Activated CD4-positive, alpha-beta memory T cell treated with anti-CD3 and anti-CD28 coated beads, Interleukin-2, amount 10 ng/mL, durations not matched to agents 7 days and 5 days (primary cell): Measurements from ENCODE around the gene SLC4A5. TPM values are rescaled to one million over a fixed set of nuclear protein-coding genes. Genes with fewer than 3 reads are reported as not detected.
A peak's percentile ranks its signal among the peaks of the same experiment; 100 is the strongest.
"Not testable (repeated sequence)": the region's sequence is repeated elsewhere in the genome, so short reads cannot be mapped to it uniquely, and the experiment has no call there.

Source experiments
- CTCF ChIA-PET: fragments of 350-600 bp; sonication (Branson Sonifier 250); formaldehyde crosslinking; loops from one replicate; lab custom pipeline; 2021; ENCODE audit warnings: antibody characterized with exemption, inconsistent platforms; lab: Charles Lee
- POLR2A ChIA-PET: fragments of 350-600 bp; sonication (Branson Sonifier 250); formaldehyde crosslinking; loops from one replicate; lab custom pipeline; 2021; ENCODE audit warnings: antibody characterized with exemption; lab: Charles Lee
- DNase-seq: peaks from one replicate; pipeline ENCODE4 v3.0.0-alpha.2; 2020
- H3K27ac Mint-ChIP-seq: one replicate; pipeline ENCODE4 v1.8.0; 2021; ENCODE audit warnings: mild to moderate bottlenecking, mixed read lengths
- H3K27me3 Mint-ChIP-seq: one replicate; pipeline ENCODE4 v1.8.0; 2021; ENCODE audit warnings: mixed read lengths
- H3K36me3 Mint-ChIP-seq: one replicate; pipeline ENCODE4 v1.8.0; 2021; ENCODE audit warnings: low read depth, mixed read lengths
- H3K4me1 Mint-ChIP-seq: one replicate; pipeline ENCODE4 v1.8.0; 2021; ENCODE audit warnings: mixed read lengths
- H3K4me3 Mint-ChIP-seq: one replicate; pipeline ENCODE4 v1.8.0; 2021; ENCODE audit warnings: mild to moderate bottlenecking, mixed read lengths
- H3K9me3 Mint-ChIP-seq: one replicate; pipeline ENCODE4 v1.8.0; 2021; ENCODE audit warnings: mixed read lengths
- total RNA-seq, 2 experiments: library from RNA; stranded (reverse); gene quantifications; one replicate each; pipeline ENCODE4 v1.2.3, GENCODE V29; 2021

SLC4A5 gene
- total RNA-seq, 2 experiments from 2014 or later: 2.5 to 3.4 TPM

DNA sequence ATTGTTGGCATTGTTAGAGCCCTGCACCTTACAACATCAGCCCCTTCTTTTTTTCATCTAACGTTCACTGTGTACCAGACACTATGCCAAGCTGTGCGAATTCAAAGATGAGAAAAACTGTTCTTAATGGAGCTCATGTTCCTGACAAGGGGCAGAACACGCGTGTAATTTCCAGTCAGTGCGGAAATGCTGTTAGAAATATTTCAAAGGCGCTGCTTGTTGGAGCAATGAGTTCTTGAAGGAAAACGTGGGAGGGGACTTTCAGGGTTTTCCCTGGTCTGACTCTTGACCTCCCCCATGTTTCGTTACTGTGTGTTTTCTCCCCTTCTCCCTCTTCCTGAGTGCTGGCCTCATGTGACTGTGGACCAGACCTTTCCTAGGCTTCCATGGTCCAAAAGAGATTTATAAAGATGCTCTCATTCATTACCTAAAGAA lies 143.3 kb downstream of the SLC4A5 start:
- no peaks in the 10 kb centered on the region for H3K27me3 Mint-ChIP-seq
- no peak for DNase-seq
- CTCF ChIA-PET: interaction anchor here (0.6 to 7.2 kb wide), 8 partner anchors 17 to 388 kb away, joined by 3 to 100 read pairs (median 4); partner anchors contain the start of gene MOB1A
- peaks cover 64% of the 10 kb centered on the region for H3K4me1 Mint-ChIP-seq
- peak overlapping the region; percentile 100 for H3K27ac Mint-ChIP-seq
- POLR2A ChIA-PET: interaction anchor here (0.6 to 11.4 kb wide), 17 partner anchors 7 to 463 kb away, joined by 3 to 262 read pairs (median 8); partner anchors contain the start of genes BOLA3, CCDC142, MOB1A and STAMBP
- H3K9me3 Mint-ChIP-seq: no peaks in the 10 kb centered on the region
- peak overlapping the region; percentile 99 for H3K4me3 Mint-ChIP-seq
- peaks cover 52% of the 10 kb centered on the region for H3K36me3 Mint-ChIP-seq

DNA sequence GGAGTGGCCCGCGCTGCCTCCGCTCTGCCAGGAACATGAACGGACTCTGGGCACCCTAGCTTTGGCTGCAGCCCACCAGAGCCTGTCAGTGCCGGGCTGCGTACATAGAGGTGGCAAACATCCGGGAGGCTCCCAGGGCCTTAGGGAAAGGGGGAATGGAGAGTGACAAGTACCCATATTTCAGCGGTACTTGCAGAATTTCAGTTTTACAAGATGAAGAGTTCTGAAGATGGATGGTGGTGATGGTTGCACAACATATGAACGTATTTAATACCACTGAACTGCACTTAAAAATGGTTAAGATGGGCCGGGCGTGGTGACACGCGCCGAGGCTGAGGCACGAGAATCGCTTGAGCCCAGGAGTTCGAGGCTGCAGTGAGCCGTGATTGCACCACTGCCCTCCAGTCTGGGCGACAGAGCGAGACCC lies 143.9 kb downstream of the SLC4A5 start:
- Mint-ChIP-seq H3K4me1 (peaks cover 58% of the 10 kb centered on the region), H3K27me3 (no peaks in the 10 kb centered on the region), H3K36me3 (peaks cover 48% of the 10 kb centered on the region), H3K4me3 (peak overlapping the region; percentile 99), H3K9me3 (no peaks in the 10 kb centered on the region), H3K27ac (peak overlapping the region; percentile 100)
- ChIA-PET CTCF (interaction anchor here (0.6 to 7.2 kb wide), 11 partner anchors 8 to 389 kb away, joined by 3 to 100 read pairs (median 4); partner anchors contain the start of gene MOB1A), POLR2A (interaction anchor here (0.6 to 11.4 kb wide), 25 partner anchors 8 to 966 kb away, joined by 3 to 262 read pairs (median 7); partner anchors contain the start of genes BOLA3, CCDC142, MOB1A and PRADC1)
- DNase-seq: no peak

DNA sequence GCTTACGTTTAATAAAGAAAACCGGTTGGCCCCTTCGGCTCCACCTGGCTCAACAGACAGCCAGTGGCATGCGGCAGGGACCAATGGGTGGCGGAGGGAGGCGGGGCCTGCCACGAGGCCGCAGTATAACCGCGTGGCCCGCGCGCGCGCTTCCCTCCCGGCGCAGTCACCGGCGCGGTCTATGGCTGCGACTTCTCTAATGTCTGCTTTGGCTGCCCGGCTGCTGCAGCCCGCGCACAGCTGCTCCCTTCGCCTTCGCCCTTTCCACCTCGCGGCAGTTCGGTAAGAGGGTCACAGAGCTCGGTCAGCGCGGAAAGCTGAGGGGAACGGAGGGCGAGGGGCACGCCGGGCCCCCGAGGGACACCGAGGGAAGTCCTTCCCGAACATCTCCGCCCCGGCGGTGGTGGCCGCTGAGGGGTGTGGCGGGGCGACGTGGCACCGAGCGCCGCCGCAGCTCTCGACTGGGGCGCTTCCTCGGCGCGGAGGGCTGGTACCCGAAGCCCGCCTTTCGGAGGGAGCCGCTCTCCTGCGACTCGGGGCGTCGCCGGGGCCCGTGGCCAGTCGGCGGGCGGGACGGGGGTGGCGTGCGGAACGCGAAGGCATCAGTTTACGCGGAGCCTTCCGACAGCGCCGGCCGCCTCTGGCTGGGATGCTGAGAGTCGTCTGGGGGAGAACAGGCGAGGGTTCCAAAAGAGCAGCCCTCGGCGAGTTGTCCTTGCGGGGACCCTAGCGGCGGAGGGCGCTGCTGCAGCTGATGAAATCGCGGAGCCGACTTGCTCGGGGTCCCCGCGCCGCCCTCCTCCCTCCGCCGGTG lies 144.5 kb downstream of the SLC4A5 start, which contains the start of gene MTHFD2:
TSS of gene MTHFD2 (plus strand) at position 155 of the 814 bp plus-strand sequence. CDS start at position 182, 27 bp downstream.
- H3K27me3 Mint-ChIP-seq: no peaks in the 10 kb centered on the region
- peaks cover 51% of the 10 kb centered on the region for H3K4me1 Mint-ChIP-seq
- DNase-seq: peak; percentile 94
- peak within 1 kb of the TSS; percentile 100 for H3K27ac Mint-ChIP-seq
- ChIA-PET CTCF (interaction anchor here (1.1 to 7.2 kb wide), 5 partner anchors 9 to 375 kb away, joined by 3 to 100 read pairs (median 5); partner anchors contain the start of genes BOLA3 and MOB1A), POLR2A (interaction anchor here (0.6 to 11.4 kb wide), 30 partner anchors 8 to 965 kb away, joined by 3 to 262 read pairs (median 6); partner anchors contain the start of genes BOLA3, CCDC142, INO80B and MOB1A)
- H3K9me3 Mint-ChIP-seq: no peaks in the 10 kb centered on the region
- peak within 1 kb of the TSS; percentile 99 for H3K4me3 Mint-ChIP-seq
- peaks cover 42% of the 10 kb centered on the region for H3K36me3 Mint-ChIP-seq

DNA sequence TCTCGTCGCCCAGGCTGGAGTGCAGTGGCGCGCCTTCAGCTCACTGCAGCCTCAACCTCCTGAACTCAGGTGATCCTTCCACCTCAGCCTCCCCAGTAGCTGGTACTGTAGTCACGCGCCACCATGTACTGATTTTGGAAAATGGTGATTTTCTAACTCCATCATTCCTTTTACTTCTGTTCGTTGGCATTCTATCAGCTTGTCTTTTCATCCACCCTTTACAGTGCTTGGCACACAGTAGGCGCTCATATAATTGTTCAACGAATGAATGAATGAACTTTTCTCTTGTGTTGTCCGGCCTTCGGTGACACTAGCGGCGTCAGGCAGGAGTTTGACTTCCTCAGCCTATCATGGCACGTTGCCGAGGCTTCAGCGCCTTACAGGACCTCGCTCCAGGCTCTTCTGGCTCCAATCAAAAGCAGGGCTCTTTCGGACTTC lies 145.2 kb downstream of the SLC4A5 start:
- peaks cover 46% of the 10 kb centered on the region for H3K4me1 Mint-ChIP-seq
- H3K27me3 Mint-ChIP-seq: no peaks in the 10 kb centered on the region
- CTCF ChIA-PET: interaction anchor here (1.1 to 7.2 kb wide), 5 partner anchors 9 to 374 kb away, joined by 3 to 100 read pairs (median 5); partner anchors contain the start of genes BOLA3 and MOB1A
- no peaks in the 10 kb centered on the region for H3K9me3 Mint-ChIP-seq
- H3K27ac Mint-ChIP-seq: peak overlapping the region; percentile 100
- peak overlapping the region; percentile 99 for H3K4me3 Mint-ChIP-seq
- DNase-seq: no peak
- POLR2A ChIA-PET: interaction anchor here (0.6 to 11.4 kb wide), 22 partner anchors 8 to 461 kb away, joined by 3 to 262 read pairs (median 8); partner anchors contain the start of genes BOLA3, CCDC142, INO80B and MOB1A
- H3K36me3 Mint-ChIP-seq: peaks cover 37% of the 10 kb centered on the region

DNA sequence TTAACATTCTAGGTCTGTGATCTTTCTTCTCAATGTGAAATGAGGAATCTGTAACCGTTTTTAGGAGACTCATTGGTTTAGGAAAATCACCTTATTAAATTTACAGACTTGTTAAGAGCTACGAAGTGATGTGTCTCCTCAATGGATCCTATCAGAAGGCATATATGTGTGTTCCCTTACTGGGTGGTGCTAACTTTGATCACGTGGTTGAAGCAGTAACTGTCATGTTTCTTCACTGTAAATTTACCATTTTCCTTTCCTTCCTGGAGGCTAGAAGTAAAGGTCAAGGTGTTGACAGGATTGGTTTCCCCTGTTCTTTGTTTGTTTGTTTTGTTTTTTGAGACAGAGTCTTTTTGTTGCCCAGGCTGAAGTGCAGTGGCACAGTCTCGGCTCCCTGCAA lies 146.2 kb downstream of the SLC4A5 start:
- Mint-ChIP-seq H3K27ac (peak overlapping the region; percentile 54), H3K9me3 (no peaks in the 10 kb centered on the region), H3K4me1 (peaks cover 38% of the 10 kb centered on the region), H3K36me3 (peaks cover 31% of the 10 kb centered on the region), H3K4me3 (no peak overlapping the region), H3K27me3 (peaks cover 6% of the 10 kb centered on the region)
- DNase-seq: no peak
- ChIA-PET CTCF (interaction anchor here (1.1 to 7.2 kb wide), 3 partner anchors 9 to 53 kb away, joined by 3 to 100 read pairs (median 5); partner anchors contain the start of gene MOB1A), POLR2A (interaction anchor here (0.5 to 11.4 kb wide), 5 partner anchors 8 to 194 kb away, joined by 3 to 262 read pairs (median 7); partner anchors contain the start of genes BOLA3 and MOB1A)

DNA sequence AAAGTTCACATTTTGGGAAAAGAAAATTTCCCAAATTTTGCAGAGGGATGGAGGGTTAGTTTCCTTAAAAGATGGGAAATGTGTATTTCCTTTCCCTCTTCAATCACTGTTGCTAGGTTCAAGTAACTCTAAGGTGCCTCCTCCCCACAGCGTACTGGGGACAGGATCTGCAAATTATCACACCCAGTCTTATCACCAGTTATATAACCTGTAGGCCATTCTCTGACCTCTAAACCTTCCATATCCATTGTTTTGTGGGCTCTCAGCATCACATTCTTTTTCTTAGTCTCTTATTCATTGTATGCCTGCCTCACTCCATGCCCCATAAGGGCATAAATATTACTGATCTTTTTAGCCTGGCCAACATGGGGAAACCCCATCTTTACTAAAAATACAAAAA lies 148.4 kb downstream of the SLC4A5 start:
- DNase-seq: no peak
- CTCF ChIA-PET: no interaction called here
- H3K4me3 Mint-ChIP-seq: no peak overlapping the region
- peaks cover 25% of the 10 kb centered on the region for H3K4me1 Mint-ChIP-seq
- H3K27ac Mint-ChIP-seq: no peak overlapping the region
- H3K9me3 Mint-ChIP-seq: no peaks in the 10 kb centered on the region
- H3K27me3 Mint-ChIP-seq: peaks cover 10% of the 10 kb centered on the region
- H3K36me3 Mint-ChIP-seq: peaks cover 12% of the 10 kb centered on the region
- POLR2A ChIA-PET: interaction anchor here (11.4 kb wide), 1 partner anchor 13 kb away, joined by 262 read pairs; the partner anchor contains the start of gene MOB1A

DNA sequence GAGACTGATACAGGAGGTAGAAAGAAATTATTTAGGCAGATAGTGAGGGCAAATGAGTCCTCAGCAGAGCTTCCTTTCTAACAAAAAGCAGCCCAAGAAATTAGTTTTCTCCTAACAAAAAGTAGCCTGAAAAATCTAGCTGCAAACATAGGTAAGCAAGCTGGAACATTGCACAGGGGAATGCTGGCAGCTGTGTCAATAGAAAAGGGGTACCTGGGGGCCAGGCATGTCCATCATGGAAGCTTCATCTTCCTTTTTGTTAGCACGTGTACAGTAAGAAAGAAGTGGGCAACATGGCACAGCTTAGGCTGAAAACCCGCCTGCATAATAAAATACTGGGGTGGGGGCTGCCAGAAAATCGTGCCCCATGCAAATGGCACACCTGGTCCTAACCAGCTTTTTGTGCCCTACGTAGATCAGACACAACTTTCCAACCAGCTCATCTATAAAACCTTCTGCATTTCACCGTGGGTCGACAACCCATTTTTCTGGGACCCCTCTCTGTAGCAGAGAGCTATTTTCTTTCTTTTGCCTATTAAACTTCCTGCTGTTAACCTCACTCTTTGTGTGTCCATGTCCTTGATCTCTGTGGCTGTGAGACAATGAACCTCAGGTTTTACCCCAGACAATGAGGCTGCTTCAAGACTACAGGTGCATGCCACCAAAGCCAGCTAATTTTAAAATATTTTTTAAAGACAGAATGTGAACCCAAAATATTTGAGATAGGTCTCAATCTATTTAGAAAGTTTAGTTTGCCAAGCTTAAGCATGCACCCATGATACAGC lies 151.4 kb downstream of the SLC4A5 start:
- no peaks in the 10 kb centered on the region for H3K9me3 Mint-ChIP-seq

DNA sequence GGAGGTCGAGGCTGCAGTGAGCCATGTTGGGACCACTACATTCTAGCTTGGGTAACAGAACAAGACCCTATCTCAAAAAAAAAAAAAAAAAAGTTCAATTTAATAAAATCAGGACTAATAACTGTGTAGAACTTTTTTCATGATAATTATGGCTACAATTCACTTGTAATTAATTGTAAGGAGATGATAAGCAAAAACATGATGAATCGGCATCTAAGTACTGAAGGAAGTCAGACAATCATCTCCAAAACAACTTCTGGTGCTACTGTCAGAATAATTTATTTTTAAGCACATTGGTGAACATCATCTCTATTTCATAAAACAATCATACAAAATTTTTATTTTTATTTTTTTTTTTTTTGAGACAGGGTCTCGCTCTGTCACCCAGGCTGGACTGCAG lies 154.5 kb downstream of the SLC4A5 start:
- CTCF ChIA-PET: no interaction called here
- no peak for DNase-seq
- no peaks in the 10 kb centered on the region for H3K36me3 Mint-ChIP-seq
- no peak overlapping the region for H3K4me3 Mint-ChIP-seq
- H3K4me1 Mint-ChIP-seq: peaks cover 25% of the 10 kb centered on the region
- POLR2A ChIA-PET: interaction anchor here (1.5 to 2.0 kb wide), 3 partner anchors 10 kb away, joined by 9 to 10 read pairs (median 9); partner anchors contain the start of genes MOB1A and MTHFD2
- H3K9me3 Mint-ChIP-seq: no peaks in the 10 kb centered on the region
- H3K27me3 Mint-ChIP-seq: peaks cover 10% of the 10 kb centered on the region
- no peak overlapping the region for H3K27ac Mint-ChIP-seq

More for the DNA sequence above, 151.4 kb downstream of the SLC4A5 start:
- peaks cover 10% of the 10 kb centered on the region for H3K27me3 Mint-ChIP-seq
- ChIA-PET POLR2A (interaction anchor here (0.8 to 11.4 kb wide), 5 partner anchors 10 to 71 kb away, joined by 3 to 262 read pairs (median 4); partner anchors contain the start of genes BOLA3 and MOB1A), CTCF (interaction anchor here (1.1 to 2.3 kb wide), 2 partner anchors 12 to 38 kb away, joined by 3 to 22 read pairs; partner anchors contain the start of gene MOB1A)
- no peaks in the 10 kb centered on the region for H3K36me3 Mint-ChIP-seq
- H3K4me1 Mint-ChIP-seq: peaks cover 10% of the 10 kb centered on the region
- H3K4me3 Mint-ChIP-seq: no peak overlapping the region
- no peak overlapping the region for H3K27ac Mint-ChIP-seq
- DNase-seq: no peak

DNA sequence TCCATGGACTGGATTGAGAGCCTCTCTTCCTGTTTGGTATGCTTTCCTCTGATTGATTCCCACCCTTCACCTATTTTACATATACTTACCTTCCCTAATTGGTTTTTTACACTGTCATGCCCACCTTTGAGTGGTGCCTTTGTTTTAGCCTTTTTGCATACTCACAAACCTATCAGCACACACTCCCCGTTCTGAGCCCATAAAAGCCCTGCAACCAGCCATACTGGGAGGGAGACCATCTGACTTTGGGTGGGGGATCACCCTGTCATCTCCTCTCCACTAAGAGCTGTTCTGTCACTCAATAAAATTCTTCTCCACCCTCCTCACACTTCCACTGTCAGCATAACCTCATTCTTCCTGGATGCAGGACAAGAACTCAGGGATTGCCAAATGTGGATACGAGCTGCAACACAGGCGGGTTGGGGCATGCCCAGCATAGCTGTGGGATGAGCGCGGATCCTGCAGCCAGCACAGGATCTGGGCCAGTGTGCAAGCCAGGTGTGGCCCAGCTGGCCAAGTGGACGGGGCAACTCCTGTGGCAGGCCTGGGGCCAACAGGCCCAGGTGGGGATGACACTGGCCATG lies 155.1 kb downstream of the SLC4A5 start:
- H3K36me3 Mint-ChIP-seq: no peaks in the 10 kb centered on the region
- no peaks in the 10 kb centered on the region for H3K9me3 Mint-ChIP-seq
- no peak for DNase-seq
- H3K27me3 Mint-ChIP-seq: peaks cover 10% of the 10 kb centered on the region
- POLR2A ChIA-PET: interaction anchor here (1.5 to 1.9 kb wide), 2 partner anchors 10 kb away, joined by 6 to 9 read pairs; partner anchors contain the start of genes MOB1A and MTHFD2
- no peak overlapping the region for H3K4me3 Mint-ChIP-seq
- peaks cover 25% of the 10 kb centered on the region for H3K4me1 Mint-ChIP-seq
- H3K27ac Mint-ChIP-seq: no peak overlapping the region
- CTCF ChIA-PET: interaction anchor here (1.1 kb wide), 1 partner anchor 11 kb away, joined by 3 read pairs; no protein-coding TSS in a partner anchor

DNA sequence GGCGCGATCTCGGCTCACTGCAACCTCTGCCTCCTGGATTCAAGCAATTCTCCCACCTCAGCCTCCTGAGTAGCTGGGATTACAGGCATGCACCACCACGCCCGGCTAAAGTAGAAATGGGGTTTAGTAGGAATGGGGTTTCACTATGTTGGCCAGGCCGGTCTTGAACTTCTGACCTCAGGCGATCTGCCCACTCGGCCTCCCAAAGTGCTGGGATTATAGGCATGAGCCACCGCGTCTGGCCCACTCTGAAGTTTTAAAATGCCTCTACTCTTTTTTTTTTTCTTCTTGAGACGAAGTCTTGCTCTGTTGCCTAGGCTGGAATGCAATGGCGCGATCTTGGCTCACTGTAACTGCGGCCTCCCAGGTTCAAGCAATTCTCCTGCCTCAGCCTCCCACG lies 156.5 kb downstream of the SLC4A5 start:
- DNase-seq, H3K27me3 Mint-ChIP-seq, H3K27ac Mint-ChIP-seq, H3K9me3 Mint-ChIP-seq, H3K36me3 Mint-ChIP-seq, CTCF ChIA-PET, H3K4me3 Mint-ChIP-seq: not testable (repeated sequence)
- H3K4me1 Mint-ChIP-seq: peaks cover 29% of the 10 kb centered on the region
- POLR2A ChIA-PET: interaction anchor here (1.5 to 10.8 kb wide), 3 partner anchors 9 to 12 kb away, joined by 6 to 262 read pairs (median 9); partner anchors contain the start of genes MOB1A and MTHFD2

DNA sequence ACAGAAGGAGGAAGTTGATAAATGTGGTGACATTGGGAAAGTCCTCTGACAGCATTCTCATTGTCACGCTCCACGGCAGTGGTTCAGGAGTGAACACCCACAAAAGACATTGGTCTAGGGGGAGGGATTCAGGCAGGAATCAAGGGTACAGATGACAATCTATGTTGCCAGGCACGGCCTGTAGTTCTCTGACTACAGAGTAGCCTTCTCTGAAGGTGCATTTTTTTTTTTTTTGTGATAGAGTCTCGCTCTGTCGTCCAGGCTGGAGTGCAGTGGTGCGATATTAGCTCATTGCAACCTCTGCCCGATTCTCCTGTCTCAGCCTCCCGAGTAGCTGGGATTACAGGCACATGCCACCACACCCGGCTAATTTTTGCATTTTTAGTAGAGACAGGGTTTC lies 157.2 kb downstream of the SLC4A5 start:
- POLR2A ChIA-PET: interaction anchor here (10.8 kb wide), 1 partner anchor 11 kb away, joined by 262 read pairs; the partner anchor contains the start of gene MTHFD2
- Mint-ChIP-seq H3K4me3 (no peak overlapping the region), H3K27ac (peak overlapping the region; percentile 59), H3K36me3 (no peaks in the 10 kb centered on the region), H3K4me1 (peaks cover 33% of the 10 kb centered on the region), H3K27me3 (peaks cover 3% of the 10 kb centered on the region), H3K9me3 (no peaks in the 10 kb centered on the region)
- DNase-seq: peak; percentile 58
- CTCF ChIA-PET: interaction anchor here (2.0 kb wide), 1 partner anchor 362 kb away, joined by 5 read pairs; no protein-coding TSS in a partner anchor
